Neural progenitor cell (in vitro differentiated cells): ENCODE measurements around the gene DOCK4.

ENCODE experiments used
- CTCF ChIP-seq: fragments of 200-600 bp; sonication (generic); IDR thresholded peaks from 2 replicates; pipeline ENCODE4 v1.5.1; 2017; ENCODE audit warnings: antibody characterized with exemption, mild to moderate bottlenecking
- EZH2phosphoT487 ChIP-seq: fragments of 200-600 bp; sonication (generic); IDR thresholded peaks from 2 replicates; pipeline ENCODE4 v1.6.1; 2017; ENCODE audit warnings: antibody characterized with exemption

GRCh38 chr7:112176241-112176640 is 30.0 kb downstream of the DOCK4 start:
- TF ChIP-seq EZH2phosphoT487 (no peak), CTCF (no peak)
